SU-DHL-6 (cell line): ENCODE results near the gene KAT2B.

Source experiments
- H2AFZ ChIP-seq: fragments of 200-600 bp; sonication (generic); 2 replicates; pipeline ENCODE4 v1.6.1; 2014; ENCODE audit warnings: low read depth, mild to moderate bottlenecking, moderate library complexity, mixed read lengths, antibody characterized with exemption, low read length; ENCODE audit not compliant: severe bottlenecking
- H3F3A ChIP-seq: fragments of 200-600 bp; shearing (Covaris generic); 2 replicates; pipeline ENCODE4 v1.6.0; 2016; ENCODE audit warnings: antibody characterized with exemption, mild to moderate bottlenecking; ENCODE audit not compliant: insufficient read depth
- H3K27ac ChIP-seq: fragments of 200-600 bp; sonication (generic); 2 replicates; pipeline ENCODE4 v1.5.1; 2016; ENCODE audit warnings: low read depth, mild to moderate bottlenecking, low read length, moderate library complexity, mixed read lengths
- H3K27me3 ChIP-seq: fragments of 200-600 bp; sonication (generic), shearing (Covaris generic); 2 replicates; pipeline ENCODE4 v1.6.0; 2014; ENCODE audit warnings: mild to moderate bottlenecking, low read length
- H3K36me3 ChIP-seq: fragments of 200-600 bp; sonication (generic); 2 replicates; pipeline ENCODE4 v1.6.1; 2014; ENCODE audit warnings: mild to moderate bottlenecking, low read length, mixed read lengths
- H3K4me2 ChIP-seq: fragments of 300-600, 200-600 bp; shearing (Covaris generic), sonication (generic); 2 replicates; pipeline ENCODE4 v1.6.0; 2014; ENCODE audit warnings: low read length, low read depth, mild to moderate bottlenecking; ENCODE audit not compliant: poor library complexity, severe bottlenecking
- H3K4me3 ChIP-seq: fragments of 200-600 bp; sonication (generic); 2 replicates; pipeline ENCODE4 v1.5.1; 2014; ENCODE audit warnings: antibody characterized with exemption, low read length, mild to moderate bottlenecking, mixed read lengths; ENCODE audit not compliant: insufficient read depth, poor library complexity, severe bottlenecking
- H3K79me2 ChIP-seq: fragments of 200-600 bp; sonication (generic); 2 replicates; pipeline ENCODE4 v1.6.1; 2014; ENCODE audit warnings: mild to moderate bottlenecking, low read length, moderate library complexity; ENCODE audit not compliant: insufficient read depth
- H3K9ac ChIP-seq: fragments of 200-600 bp; sonication (generic); 2 replicates; pipeline ENCODE4 v1.7.0; 2014; ENCODE audit warnings: mild to moderate bottlenecking, low read length
- H3K9me2 ChIP-seq: fragments of 200-600 bp; sonication (generic); replicated peaks from 2 replicates; pipeline ENCODE4 v1.6.1; 2014; ENCODE audit warnings: low read length; ENCODE audit not compliant: insufficient read depth
- H3K9me3 ChIP-seq: fragments of 200-600 bp; sonication (generic); 2 replicates; pipeline ENCODE4 v1.6.1; 2014; ENCODE audit warnings: low read length, mixed read lengths; ENCODE audit not compliant: insufficient read depth
- H4K20me1 ChIP-seq: fragments of 200-600 bp; sonication (generic); 2 replicates; pipeline ENCODE4 v1.6.1; 2014; ENCODE audit warnings: low read depth, mild to moderate bottlenecking, antibody characterized with exemption, low read length, moderate library complexity, mixed read lengths
- CTCF ChIP-seq: fragments of 200-600 bp; sonication (generic); IDR thresholded peaks from one replicate; pipeline ENCODE4 v1.5.1; 2017; ENCODE audit warnings: antibody characterized with exemption, mild to moderate bottlenecking, low read length, moderate library complexity; ENCODE audit not compliant: insufficient read depth, poor library complexity, severe bottlenecking
- EZH2phosphoT487 ChIP-seq: fragments of 200-600 bp; sonication (generic), shearing (Covaris generic); conservative IDR thresholded peaks from 2 replicates; pipeline ENCODE4 v1.6.1; 2018; ENCODE audit warnings: mild to moderate bottlenecking, antibody characterized with exemption, low read length, moderate library complexity, mixed read lengths

Gene KAT2B

DNA sequence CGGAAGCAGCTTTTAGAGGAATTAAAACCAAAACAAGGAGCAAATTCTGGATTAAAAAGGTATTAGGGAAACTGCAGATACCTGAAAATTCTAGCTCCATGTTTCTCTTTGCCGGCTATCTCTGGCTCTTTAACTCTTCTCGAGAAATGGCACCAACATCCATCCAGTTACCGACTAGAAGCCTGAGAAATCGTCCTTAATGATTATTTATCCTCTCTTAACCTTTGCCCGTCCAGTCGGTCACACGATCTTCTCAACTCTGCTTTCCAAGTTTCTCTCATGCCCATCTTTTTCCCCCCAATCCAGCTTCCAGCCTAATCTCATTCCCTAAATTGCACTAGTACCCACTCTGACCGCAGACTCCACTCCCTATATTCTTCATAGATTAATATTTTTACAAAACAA lies 146.4 kb downstream of the KAT2B start:
- Histone ChIP-seq H3K79me2 (peaks cover 30% of the 10 kb centered on the region), H3F3A (peaks cover 16% of the 10 kb centered on the region; the same call in 1 of the 2 replicates), H4K20me1 (no peaks in the 10 kb centered on the region), H3K9ac (peak overlapping the region; percentile 91), H3K9me2 (no peaks in the 10 kb centered on the region), H3K4me2 (peak overlapping the region; percentile 95), H2AFZ (peak overlapping the region; percentile 46), H3K27ac (peak overlapping the region; percentile 82), H3K36me3 (peaks cover 18% of the 10 kb centered on the region), H3K27me3 (no peaks in the 10 kb centered on the region), H3K9me3 (no peaks in the 10 kb centered on the region), H3K4me3 (peak overlapping the region; percentile 69)
- TF ChIP-seq EZH2phosphoT487 (no peak), CTCF (no peak)

- no peak overlapping the region for H3K9ac ChIP-seq
- no peaks in the 10 kb centered on the region for H3K36me3 ChIP-seq
- no peak for TF ChIP-seq CTCF
- no peak for TF ChIP-seq EZH2phosphoT487
These were observed 150.7 kb downstream of the KAT2B start for GRCh38 chr3:20190991-20191390.

DNA sequence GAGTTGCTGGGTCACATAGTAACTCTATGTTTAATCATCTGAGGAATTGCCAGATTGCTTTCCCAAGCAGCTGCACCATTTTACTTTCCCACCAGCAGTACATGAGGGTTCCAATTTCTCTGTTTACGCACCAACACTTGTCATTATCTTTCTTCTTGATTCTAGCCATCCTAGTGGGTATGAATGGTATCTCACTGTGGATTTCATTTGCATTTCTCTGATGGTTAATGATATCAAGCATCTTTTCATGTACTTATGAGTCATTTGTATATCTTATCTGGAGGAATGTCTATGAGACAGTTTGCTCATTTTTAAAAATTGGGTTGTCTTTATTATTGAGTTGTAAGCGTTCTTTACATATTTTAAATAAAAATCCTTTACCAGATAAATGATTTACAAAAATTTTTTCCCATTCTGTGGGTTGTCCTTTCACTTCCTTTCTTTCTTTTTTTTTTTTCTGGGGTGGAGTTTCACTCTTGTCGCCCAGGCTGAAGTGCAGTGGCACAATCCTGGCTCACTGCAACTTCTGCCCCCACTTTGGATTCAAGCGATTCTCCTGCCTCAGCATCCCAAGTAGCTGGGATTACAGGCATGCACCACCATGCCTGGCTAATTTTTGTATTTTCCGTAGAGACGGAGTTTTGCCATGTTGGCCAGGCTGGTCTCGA lies 154.7 kb downstream of the KAT2B start:
- Histone ChIP-seq H3K4me3 (no peak overlapping the region), H3K27me3 (no peaks in the 10 kb centered on the region), H4K20me1 (no peaks in the 10 kb centered on the region), H2AFZ (no peak overlapping the region), H3K4me2 (no peak overlapping the region), H3F3A (0 out of 2 replicates have a peak, but pooled peaks cover 4% of the 10 kb centered on the region), H3K9ac (no peak overlapping the region), H3K79me2 (no peaks in the 10 kb centered on the region), H3K9me3 (no peaks in the 10 kb centered on the region), H3K36me3 (no peaks in the 10 kb centered on the region), H3K9me2 (no peaks in the 10 kb centered on the region), H3K27ac (no peak overlapping the region)
- TF ChIP-seq CTCF (no peak), EZH2phosphoT487 (no peak)

More at GRCh38 chr3:20190991-20191390, 150.7 kb downstream of the KAT2B start:
- Histone ChIP-seq H3K79me2 (no peaks in the 10 kb centered on the region), H3K4me3 (no peak overlapping the region), H3K9me3 (no peaks in the 10 kb centered on the region), H3K27me3 (no peaks in the 10 kb centered on the region), H3F3A (0 out of 2 replicates have a peak, but pooled peaks cover 6% of the 10 kb centered on the region), H3K27ac (no peak overlapping the region), H3K4me2 (no peak overlapping the region), H2AFZ (no peak overlapping the region), H4K20me1 (no peaks in the 10 kb centered on the region), H3K9me2 (no peaks in the 10 kb centered on the region)
